Measurements from ENCODE around the gene TBCA. TPM values are rescaled to one million over a fixed set of nuclear protein-coding genes. Genes with fewer than 3 reads are reported as not detected.

TBCA gene
- total RNA-seq, 2 experiments from 2014 or later = 156 to 166 TPM

DNA sequence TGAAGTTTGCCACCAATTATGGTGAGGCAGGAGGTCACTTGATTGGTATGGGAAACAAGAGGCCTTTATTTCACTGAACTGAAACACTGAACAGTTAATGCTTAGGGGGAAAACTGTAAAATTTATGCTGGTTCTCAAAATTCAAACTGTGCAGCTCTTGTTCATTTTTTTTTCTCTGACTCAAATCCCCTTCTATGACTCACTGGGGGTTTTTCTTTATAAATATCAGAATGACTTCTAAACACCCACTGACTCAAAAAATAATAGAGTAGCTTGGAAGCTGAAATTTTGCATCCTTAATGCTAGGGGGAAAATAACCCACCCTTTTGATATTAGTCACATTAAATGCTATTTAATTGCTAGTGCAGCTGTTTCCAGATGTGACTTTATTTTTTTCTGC lies 113.5 kb downstream of the TBCA start:
- H3K36me3 Mint-ChIP-seq = no peaks in the 10 kb centered on the region
- no peak for DNase-seq
- no peak for ATAC-seq (ENCODE audit: low read depth)
- no peaks in the 10 kb centered on the region for H3K9me3 Mint-ChIP-seq
- H3K27me3 Mint-ChIP-seq = peaks cover 19% of the 10 kb centered on the region
- POLR2A ChIA-PET = no interaction called here
- H3K4me3 Mint-ChIP-seq = no peak overlapping the region
- H3K4me1 Mint-ChIP-seq = no peaks in the 10 kb centered on the region
- H3K27ac Mint-ChIP-seq = no peak overlapping the region

DNA sequence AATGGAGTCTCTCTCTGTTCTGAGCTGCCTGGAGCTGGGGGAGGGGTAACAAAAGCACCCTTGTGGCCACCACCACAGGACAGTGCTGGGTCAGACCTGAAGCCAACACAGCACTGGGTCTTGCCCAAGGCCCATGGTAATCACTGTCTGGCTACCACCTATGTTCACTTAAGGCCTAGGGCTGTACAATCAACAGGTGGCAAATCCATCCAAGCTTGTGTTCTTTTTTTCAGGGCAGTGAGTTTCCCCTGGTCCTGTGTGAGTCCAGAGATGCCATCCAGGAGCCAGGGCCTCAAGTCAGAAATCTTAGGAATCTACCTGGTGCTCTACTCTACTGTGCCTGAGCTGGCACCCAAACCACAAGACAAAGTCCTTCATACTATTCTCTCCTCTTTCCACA lies 117.5 kb downstream of the TBCA start:
- POLR2A ChIA-PET = no interaction called here
- no peaks in the 10 kb centered on the region for H3K36me3 Mint-ChIP-seq
- no peak overlapping the region for H3K27ac Mint-ChIP-seq
- H3K9me3 Mint-ChIP-seq = no peaks in the 10 kb centered on the region
- no peaks in the 10 kb centered on the region for H3K4me1 Mint-ChIP-seq
- H3K27me3 Mint-ChIP-seq = peaks cover 36% of the 10 kb centered on the region
- DNase-seq (no peak), ATAC-seq (ENCODE audit: low read depth) (no peak)
- H3K4me3 Mint-ChIP-seq = no peak overlapping the region

DNA sequence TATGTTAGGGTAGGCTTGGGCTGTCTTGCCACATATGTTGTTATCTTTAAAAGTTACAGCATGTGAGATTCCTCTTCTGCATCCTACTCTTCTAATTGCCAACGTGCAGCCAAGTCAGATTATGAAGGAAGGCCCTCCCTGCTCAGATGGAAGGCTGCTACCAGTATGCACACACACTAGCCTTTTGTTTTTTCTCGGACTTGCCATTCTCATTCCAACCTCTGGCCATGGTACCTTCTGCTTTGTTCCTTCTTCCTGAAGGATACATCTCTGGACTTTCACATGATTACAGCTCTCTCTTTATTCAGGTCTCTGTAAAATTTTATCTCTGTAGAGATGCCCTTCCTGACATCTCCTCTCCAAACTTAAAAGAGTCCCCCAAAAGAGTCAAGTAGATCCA lies 124.8 kb downstream of the TBCA start:
- no peak overlapping the region for H3K4me3 Mint-ChIP-seq
- ATAC-seq (ENCODE audit: low read depth) (no peak), DNase-seq (no peak)
- H3K36me3 Mint-ChIP-seq = no peaks in the 10 kb centered on the region
- POLR2A ChIA-PET = no interaction called here
- H3K27ac Mint-ChIP-seq = no peak overlapping the region
- H3K4me1 Mint-ChIP-seq = no peaks in the 10 kb centered on the region
- H3K9me3 Mint-ChIP-seq = no peaks in the 10 kb centered on the region
- H3K27me3 Mint-ChIP-seq = peaks cover 50% of the 10 kb centered on the region

DNA sequence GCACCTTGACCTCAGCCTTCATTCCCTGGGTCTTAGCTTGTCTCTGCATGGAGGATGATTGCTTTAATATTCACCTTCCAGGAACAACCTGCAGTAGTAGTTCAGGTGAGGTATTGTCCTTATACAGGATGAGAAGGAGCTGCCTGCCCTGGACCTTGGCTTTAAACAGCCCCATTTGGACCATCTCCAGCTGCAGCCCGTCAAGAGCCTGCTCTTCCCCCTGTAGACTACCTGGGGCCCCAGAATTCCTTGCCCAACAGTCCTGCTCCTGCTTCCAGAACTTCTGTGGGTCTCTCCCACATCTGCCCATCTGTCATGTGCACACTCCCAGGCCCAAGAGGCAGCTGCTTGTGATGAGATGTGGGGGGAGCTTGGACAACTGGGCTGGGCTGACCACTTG lies 125.5 kb downstream of the TBCA start:
- ATAC-seq (ENCODE audit: low read depth) = no peak
- H3K27me3 Mint-ChIP-seq = peaks cover 54% of the 10 kb centered on the region

DNA sequence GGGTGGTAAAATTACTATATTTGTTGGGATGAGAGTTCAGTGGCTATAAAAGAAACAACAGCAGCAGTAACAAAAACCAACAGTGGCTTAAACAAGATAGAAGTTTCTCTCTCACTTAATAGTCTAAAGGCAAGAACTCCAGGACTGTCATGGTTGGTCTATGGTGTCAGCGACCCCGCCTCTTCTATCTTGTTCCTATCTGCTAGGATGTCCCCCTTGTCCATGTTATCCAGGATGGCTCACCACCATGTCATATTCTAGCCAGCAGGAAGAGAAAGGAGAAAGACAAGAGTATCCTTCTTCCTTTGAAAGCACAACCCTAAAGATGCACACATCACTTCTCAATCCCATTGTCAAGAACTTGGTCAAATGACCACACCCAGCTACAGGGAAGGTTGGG lies 126.4 kb downstream of the TBCA start:
- Mint-ChIP-seq H3K9me3 (no peaks in the 10 kb centered on the region), H3K27me3 (peaks cover 53% of the 10 kb centered on the region), H3K4me1 (peaks cover 2% of the 10 kb centered on the region), H3K4me3 (no peak overlapping the region), H3K27ac (no peak overlapping the region), H3K36me3 (no peaks in the 10 kb centered on the region)
- ATAC-seq (ENCODE audit: low read depth) (no peak), DNase-seq (no peak)
- POLR2A ChIA-PET = no interaction called here

More for the DNA sequence above, 125.5 kb downstream of the TBCA start:
- Mint-ChIP-seq H3K4me1 (no peaks in the 10 kb centered on the region), H3K36me3 (no peaks in the 10 kb centered on the region), H3K9me3 (no peaks in the 10 kb centered on the region), H3K4me3 (no peak overlapping the region), H3K27ac (no peak overlapping the region)
- DNase-seq = no peak
- POLR2A ChIA-PET = no interaction called here

DNA sequence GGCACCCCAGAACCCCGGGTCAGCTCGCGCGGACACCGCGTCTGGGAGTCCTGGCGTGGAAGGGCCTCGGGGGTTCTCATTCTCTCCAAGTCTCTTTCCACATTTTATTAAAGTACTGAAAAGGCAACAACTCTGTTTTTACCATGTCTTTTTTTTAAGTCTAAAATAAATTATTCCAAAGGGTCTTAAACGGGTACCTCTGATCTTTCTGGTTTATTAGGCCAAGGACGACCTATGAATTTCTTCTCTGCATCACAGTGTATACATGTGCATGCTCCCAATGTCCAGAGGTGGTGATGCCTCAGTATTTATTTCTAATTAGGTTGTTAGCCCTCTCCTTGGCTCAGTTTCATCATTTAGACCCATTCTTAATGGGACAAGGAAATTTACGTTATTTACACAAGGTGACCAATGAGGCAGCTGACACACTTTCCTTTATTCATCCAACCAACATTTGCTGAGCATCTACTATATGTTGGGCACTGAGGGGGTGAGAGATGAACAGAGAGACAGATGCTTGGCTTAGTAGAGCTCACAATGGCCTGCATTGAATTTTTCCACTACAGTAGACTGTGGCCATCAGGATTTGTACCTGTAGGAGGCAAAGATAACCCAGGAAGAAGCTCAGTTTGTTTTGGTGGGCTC lies 130.0 kb downstream of the TBCA start:
- POLR2A ChIA-PET = no interaction called here
- H3K4me3 Mint-ChIP-seq = no peak overlapping the region

DNA sequence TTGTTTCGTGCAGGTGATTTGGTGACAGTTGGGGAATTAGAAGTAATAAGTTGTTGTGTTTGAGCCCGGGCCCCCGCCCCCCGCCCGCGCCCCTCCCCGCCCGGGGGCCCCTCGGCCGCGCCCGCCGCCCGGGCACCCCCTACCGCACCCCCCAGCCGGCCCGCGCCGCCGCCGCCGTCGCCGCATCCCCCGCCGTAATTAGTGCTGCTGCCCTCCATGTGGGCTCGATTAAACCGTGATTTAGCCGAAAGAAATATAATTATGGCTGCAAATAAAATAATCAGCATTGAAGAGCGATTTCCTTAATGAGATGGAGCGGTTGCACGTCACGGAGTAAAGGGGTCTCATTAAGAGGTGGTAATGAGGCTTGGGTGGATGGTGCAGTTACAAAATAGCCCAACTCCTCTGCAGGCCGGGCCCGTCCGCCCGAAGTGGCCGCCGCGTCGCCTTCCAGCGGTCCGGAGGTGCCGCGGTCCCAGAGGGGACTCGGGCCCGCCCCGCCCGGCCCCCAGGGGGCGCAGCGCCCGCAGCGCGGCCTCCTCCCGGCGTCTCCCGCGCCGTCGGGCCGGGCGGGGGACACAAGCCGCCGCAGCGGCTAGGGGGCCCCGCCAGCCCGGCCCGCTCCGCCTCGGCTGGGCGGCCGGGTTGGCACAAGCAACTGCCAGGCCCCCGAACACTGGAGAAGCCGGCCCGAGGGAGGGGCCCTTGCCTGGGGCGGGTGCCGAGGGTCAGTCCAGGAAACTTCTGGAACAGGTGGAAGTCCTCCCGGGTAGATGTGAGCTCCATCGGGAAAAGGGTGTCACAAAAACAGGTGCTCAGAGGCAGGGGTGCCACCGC lies 130.8 kb downstream of the TBCA start:
- DNase-seq (peak; percentile 72), ATAC-seq (ENCODE audit: low read depth) (peak; percentile 47)
- POLR2A ChIA-PET = no interaction called here
- Mint-ChIP-seq H3K9me3 (peaks cover 3% of the 10 kb centered on the region), H3K4me1 (peaks cover 16% of the 10 kb centered on the region), H3K36me3 (peaks cover 2% of the 10 kb centered on the region), H3K27ac (no peak overlapping the region), H3K27me3 (peaks cover 87% of the 10 kb centered on the region), H3K4me3 (peak overlapping the region; percentile 70)

More for the DNA sequence above, 130.0 kb downstream of the TBCA start:
- no peak overlapping the region for H3K27ac Mint-ChIP-seq
- peaks cover 13% of the 10 kb centered on the region for H3K4me1 Mint-ChIP-seq
- no peak for DNase-seq
- no peak for ATAC-seq (ENCODE audit: low read depth)
- H3K9me3 Mint-ChIP-seq = peaks cover under 1% of the 10 kb centered on the region
- no peaks in the 10 kb centered on the region for H3K36me3 Mint-ChIP-seq
- H3K27me3 Mint-ChIP-seq = peaks cover 81% of the 10 kb centered on the region

DNA sequence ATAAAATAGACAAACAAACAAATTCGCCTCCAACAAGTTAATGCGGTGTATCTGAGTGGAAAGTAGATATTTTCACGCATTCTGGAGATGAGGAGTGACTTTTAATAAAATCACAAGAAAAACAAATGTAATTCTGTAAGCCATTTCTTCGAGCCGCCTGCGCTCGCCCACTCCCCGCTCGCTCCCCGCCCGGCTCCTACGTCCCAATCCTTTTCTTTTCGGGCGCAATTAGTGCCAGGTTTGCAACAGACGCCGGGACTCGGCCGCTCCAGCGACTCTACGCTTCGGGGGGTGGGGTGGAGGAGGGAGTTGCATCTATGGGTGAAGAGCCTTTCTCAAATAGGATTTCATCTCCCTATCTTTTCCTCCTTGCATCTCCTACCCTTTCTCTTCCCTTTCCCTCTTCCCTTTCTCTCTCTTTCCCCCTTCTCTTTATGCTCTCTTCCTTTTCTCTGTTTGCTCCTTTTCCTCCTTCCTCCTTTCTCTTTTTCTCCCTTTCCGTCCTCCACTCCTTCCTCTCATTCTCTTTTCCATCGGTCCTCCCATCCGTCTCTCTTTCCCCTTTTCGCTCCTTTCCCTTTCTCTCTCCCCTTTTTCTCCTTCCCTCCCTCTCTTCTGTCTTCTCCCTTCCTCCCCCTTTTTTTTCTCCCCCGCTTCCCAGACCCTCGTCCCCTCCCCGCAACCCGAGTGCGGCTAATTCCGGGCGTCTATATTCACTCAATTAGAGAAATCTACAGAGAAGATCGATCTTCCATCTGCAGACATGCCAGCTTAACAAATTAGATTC lies 131.6 kb downstream of the TBCA start:
- DNase-seq (no peak), ATAC-seq (ENCODE audit: low read depth) (no peak)
- Mint-ChIP-seq H3K27me3 (peaks cover 87% of the 10 kb centered on the region), H3K4me1 (peaks cover 16% of the 10 kb centered on the region), H3K9me3 (peaks cover 3% of the 10 kb centered on the region), H3K36me3 (peaks cover 2% of the 10 kb centered on the region), H3K4me3 (peak overlapping the region; percentile 70), H3K27ac (peak overlapping the region; percentile 43)
- POLR2A ChIA-PET = no interaction called here

DNA sequence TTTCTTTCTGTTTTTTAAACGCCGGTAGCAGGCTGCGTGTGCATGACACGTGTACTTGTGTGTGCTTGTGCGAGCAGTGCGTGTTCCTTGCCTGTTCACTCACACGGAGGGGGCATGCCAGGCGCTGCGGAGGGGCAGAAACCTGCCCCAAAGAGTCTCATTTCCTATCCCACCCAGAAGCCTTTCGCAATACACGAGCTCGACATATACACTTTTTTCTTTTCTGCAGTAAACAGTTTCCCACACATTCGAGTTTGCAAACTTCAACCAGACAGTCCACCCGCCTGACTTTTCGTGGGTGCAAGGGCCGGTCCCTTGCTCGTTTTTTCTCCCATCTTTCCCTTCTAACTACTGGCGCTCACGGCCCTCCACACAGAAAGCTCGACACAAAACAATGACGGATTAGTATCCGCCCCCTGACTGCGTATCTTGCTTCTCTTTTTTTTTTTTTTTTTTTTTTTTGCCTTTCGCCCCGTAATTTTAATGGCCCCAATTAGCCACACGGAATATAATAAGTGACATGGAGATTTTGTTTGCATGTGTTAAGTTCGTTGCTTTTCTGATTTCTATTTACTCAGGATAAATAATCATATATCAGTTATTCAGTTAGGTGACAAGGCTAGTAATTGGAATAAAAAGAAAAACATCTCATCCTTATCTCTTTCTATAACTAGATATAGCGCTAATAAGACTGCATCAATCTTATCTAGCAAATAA lies 132.3 kb downstream of the TBCA start:
- no peak for DNase-seq
- H3K27ac Mint-ChIP-seq = peak overlapping the region; percentile 56
- H3K36me3 Mint-ChIP-seq = peaks cover 2% of the 10 kb centered on the region
- POLR2A ChIA-PET = no interaction called here
- H3K4me3 Mint-ChIP-seq = peak overlapping the region; percentile 48
- ATAC-seq (ENCODE audit: low read depth) = no peak
- H3K4me1 Mint-ChIP-seq = peaks cover 16% of the 10 kb centered on the region
- peaks cover 3% of the 10 kb centered on the region for H3K9me3 Mint-ChIP-seq
- peaks cover 87% of the 10 kb centered on the region for H3K27me3 Mint-ChIP-seq

DNA sequence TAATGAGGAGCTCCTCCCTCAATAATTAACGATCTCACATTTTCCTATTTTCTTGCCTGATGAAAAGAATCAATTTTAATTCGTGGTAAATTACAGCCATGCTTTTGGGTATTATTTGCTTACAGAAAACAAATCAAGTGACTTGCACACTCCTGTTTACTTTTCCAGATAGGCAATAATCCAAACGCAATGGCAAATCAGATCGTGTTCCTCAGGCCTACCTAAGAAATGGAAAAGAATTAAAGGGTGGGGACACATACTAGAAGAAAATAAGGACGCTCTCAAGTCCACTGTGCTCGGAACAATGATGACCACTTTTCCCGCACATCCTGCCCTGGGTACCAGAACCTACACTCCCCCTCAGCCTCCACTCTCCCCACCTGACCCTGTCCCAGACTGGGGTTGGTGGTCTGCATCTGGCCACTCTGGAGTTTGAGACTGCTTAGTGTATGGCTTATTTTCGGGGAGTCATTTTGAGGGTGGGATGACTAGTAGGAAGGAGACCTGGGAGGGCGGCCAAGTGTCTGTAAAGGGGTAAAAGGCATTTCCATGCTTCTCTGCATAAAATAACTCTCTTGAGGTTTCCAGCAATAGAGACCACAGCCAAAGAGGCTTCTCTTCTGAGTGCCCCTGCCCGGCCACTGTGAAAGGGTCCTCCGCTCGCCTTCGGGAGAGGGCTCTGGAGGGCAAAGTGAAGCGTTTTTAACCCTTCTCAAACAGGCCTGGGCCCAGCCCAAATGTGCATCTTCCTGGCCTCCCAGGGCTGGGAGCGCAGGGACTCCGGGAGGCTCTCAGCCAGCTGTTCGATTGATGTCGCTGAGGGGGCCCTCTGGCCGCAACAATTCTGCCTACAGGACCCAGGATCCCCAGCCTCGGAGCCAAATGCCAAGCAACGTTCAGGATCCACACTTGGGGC lies 133.1 kb downstream of the TBCA start:
- no peak overlapping the region for H3K27ac Mint-ChIP-seq
- H3K36me3 Mint-ChIP-seq = peaks cover 2% of the 10 kb centered on the region
- peaks cover 17% of the 10 kb centered on the region for H3K4me1 Mint-ChIP-seq

DNA sequence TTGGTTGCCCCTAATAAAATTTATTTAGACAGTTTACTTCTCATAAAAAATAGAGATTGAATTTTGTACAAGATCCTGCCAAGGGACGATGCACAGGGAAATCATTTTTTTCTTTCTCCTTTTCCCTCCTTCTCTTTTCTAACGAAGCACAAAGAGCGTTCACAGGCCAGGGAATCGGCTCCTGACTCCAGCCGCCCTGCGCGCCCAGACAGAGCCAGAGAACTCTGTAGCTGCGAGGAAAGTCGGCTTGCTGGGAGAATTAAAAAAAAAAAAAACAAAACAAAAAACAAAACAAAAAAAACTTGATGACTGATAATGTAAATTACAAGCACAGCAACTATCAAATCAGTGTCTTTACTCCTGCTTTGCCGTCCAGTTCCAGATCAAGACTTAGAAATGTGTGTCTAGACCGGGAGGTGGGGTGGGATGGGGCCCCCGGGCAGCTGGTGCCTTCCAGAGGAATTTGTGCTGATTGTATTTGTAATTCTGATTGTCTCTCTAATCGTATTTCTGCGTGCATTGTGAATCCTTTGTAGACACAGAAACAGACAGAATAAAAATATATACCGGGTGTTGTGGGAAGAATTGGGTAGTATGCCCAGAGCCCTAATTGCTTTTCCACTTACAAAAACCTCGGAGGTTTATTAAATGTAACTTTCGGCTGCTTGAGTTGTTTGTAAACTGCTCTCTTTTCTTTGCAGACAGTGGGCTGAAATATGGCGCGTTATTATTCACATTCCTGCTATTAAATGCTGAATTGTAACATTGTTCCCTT lies 134.0 kb downstream of the TBCA start:
- H3K9me3 Mint-ChIP-seq = peaks cover 8% of the 10 kb centered on the region
- no peak for ATAC-seq (ENCODE audit: low read depth)
- H3K4me3 Mint-ChIP-seq = no peak overlapping the region
- peaks cover 2% of the 10 kb centered on the region for H3K36me3 Mint-ChIP-seq
- no peak for DNase-seq
- peaks cover 24% of the 10 kb centered on the region for H3K4me1 Mint-ChIP-seq
- H3K27me3 Mint-ChIP-seq = peaks cover 91% of the 10 kb centered on the region
- no peak overlapping the region for H3K27ac Mint-ChIP-seq
- POLR2A ChIA-PET = no interaction called here

More for the DNA sequence above, 133.1 kb downstream of the TBCA start:
- peaks cover 3% of the 10 kb centered on the region for H3K9me3 Mint-ChIP-seq
- ATAC-seq (ENCODE audit: low read depth) (no peak), DNase-seq (no peak)
- peaks cover 90% of the 10 kb centered on the region for H3K27me3 Mint-ChIP-seq
- POLR2A ChIA-PET = no interaction called here
- H3K4me3 Mint-ChIP-seq = no peak overlapping the region

DNA sequence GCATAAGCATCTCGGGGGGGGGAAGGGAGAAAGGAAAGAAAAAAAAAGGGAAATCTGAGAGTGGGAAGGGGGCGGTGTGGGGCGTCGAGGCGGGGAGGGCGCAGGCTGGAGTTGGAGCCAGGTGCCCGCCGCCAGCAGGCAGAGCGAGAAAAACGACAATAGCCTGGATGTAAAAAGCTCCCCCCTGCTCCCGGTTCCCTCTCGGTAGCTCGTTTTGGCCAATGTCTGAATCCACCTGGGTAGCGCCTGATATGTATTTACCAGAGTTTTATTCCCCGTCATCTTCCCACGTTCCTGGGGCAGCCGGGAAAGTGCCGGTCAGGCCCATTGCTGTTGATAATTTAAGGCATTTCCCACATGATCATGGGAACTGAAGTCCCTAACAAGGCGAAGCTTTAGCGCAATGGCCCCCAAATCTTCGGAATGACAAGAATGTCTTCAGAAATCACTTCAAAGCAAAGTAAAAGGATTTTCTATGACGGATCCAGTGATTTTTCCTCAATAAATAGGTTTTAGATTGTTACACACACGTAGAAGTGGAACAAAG lies 134.7 kb downstream of the TBCA start:
- Mint-ChIP-seq H3K36me3 (peaks cover 2% of the 10 kb centered on the region), H3K4me1 (peaks cover 24% of the 10 kb centered on the region), H3K27me3 (peaks cover 89% of the 10 kb centered on the region), H3K4me3 (peak overlapping the region; percentile 50), H3K27ac (peak overlapping the region; percentile 72), H3K9me3 (peaks cover 8% of the 10 kb centered on the region)
- DNase-seq = no peak
- POLR2A ChIA-PET = no interaction called here
- ATAC-seq (ENCODE audit: low read depth) = no peak
